Common myeloid progenitor, CD34-positive (primary cell): Measurements from ENCODE around the gene KCNN1.

Source experiments
- CTCF ChIA-PET: fragments of 350-600 bp; sonication (Branson Sonifier 250); formaldehyde crosslinking; loops from one replicate; lab custom pipeline; 2021; ENCODE audit warnings: antibody characterized with exemption; lab: Charles Lee
- POLR2A ChIA-PET: fragments of 350-600 bp; sonication (Branson Sonifier 250); formaldehyde crosslinking; loops from one replicate; lab custom pipeline; 2021; ENCODE audit warnings: antibody characterized with exemption; lab: Charles Lee
- DNase-seq, 3 donors: peaks; one replicate each; pipeline versions ENCODE4 v3.0.0 to v3.0.0-alpha.2; 2013
- H3K27ac ChIP-seq, 2 experiments: 1 replicate in 1 of 2; 2 replicates in 1 of 2; pipeline ENCODE4 v1.7.0; 2013; ENCODE audit warnings: inconsistent platforms in 2 of 2, low read length in 2 of 2, mild to moderate bottlenecking in 2 of 2, low read depth in 1 of 2, moderate library complexity in 1 of 2; ENCODE audit not compliant: severe bottlenecking in 2 of 2, insufficient read depth in 1 of 2, poor library complexity in 1 of 2
- H3K27me3 ChIP-seq, 5 experiments: replicated peaks in 2 of 5; 1 replicate in 3 of 5; 2 replicates in 2 of 5; pipeline versions ENCODE4 v1.6.1 to v1.7.0; 2013; ENCODE audit warnings: low read length in 4 of 5, mild to moderate bottlenecking in 2 of 5, moderate library complexity in 2 of 5, inconsistent platforms in 1 of 5; ENCODE audit not compliant: insufficient read depth in 5 of 5, control insufficient read depth in 4 of 5
- H3K36me3 ChIP-seq, 4 experiments: 1 replicate in 2 of 4; 2 replicates in 2 of 4; pipeline versions ENCODE4 v1.6.1 to v1.7.0; 2013; ENCODE audit warnings: low read length in 3 of 4, control low read depth in 1 of 4, mild to moderate bottlenecking in 1 of 4; ENCODE audit not compliant: control insufficient read depth in 4 of 4, insufficient read depth in 4 of 4
- H3K4me1 ChIP-seq, 4 experiments: 1 replicate in 3 of 4; 2 replicates in 1 of 4; pipeline versions ENCODE4 v1.6.1 to v1.7.1; 2013; ENCODE audit warnings: low read length in 3 of 4, mild to moderate bottlenecking in 3 of 4, control low read depth in 1 of 4, inconsistent platforms in 1 of 4, moderate library complexity in 1 of 4; ENCODE audit not compliant: control insufficient read depth in 4 of 4, insufficient read depth in 4 of 4; ENCODE audit errors: control extremely low read depth in 1 of 4
- H3K4me3 ChIP-seq, 7 experiments: 1 replicate in 4 of 7; 2 replicates in 3 of 7; pipeline versions ENCODE4 v1.5.1 to v1.7.0; 2013; ENCODE audit warnings: mild to moderate bottlenecking in 7 of 7, low read length in 6 of 7, moderate library complexity in 6 of 7, inconsistent platforms in 2 of 7, low read depth in 2 of 7, control low read depth in 1 of 7; ENCODE audit not compliant: insufficient read depth in 4 of 7, control insufficient read depth in 1 of 7; ENCODE audit errors: extremely low read depth in 1 of 7
- H3K9me3 ChIP-seq, 5 experiments: 1 replicate in 4 of 5; 2 replicates in 1 of 5; pipeline versions ENCODE4 v1.6.1 to v1.7.1; 2013; ENCODE audit warnings: low read length in 4 of 5, mild to moderate bottlenecking in 2 of 5, inconsistent platforms in 1 of 5, low read depth in 1 of 5, moderate library complexity in 1 of 5; ENCODE audit not compliant: control insufficient read depth in 4 of 5, insufficient read depth in 2 of 5; ENCODE audit errors: control extremely low read depth in 1 of 5
- WGBS: methylation state at CpG from one replicate; pipeline ENCODE4 v1.1.5; 2013; ENCODE audit not compliant: insufficient coverage; 5-methylcytosine and 5-hydroxymethylcytosine counted together

The KCNN1 gene

GRCh38 chr19:18043676-18044075 is 76.8 kb downstream of the KCNN1 start:
- WGBS = 93% methylated on average over 3 of the region's 3 CpGs
- Histone ChIP-seq H3K27me3 (no peaks in the 10 kb centered on the region), H3K4me3 (no peak overlapping the region), H3K9me3 (peaks cover 0 to 2% (median 0%) of the 10 kb centered on the region in 5 experiments), H3K4me1 (peaks cover 0 to 29% (median 20%) of the 10 kb centered on the region in 4 experiments), H3K27ac (no peak overlapping the region), H3K36me3 (no peaks in the 10 kb centered on the region)
- ChIA-PET POLR2A (interaction anchor here (1.9 kb wide), 1 partner anchor 20 kb away, joined by 10 read pairs; no protein-coding TSS in a partner anchor), CTCF (interaction anchor here (1.2 to 3.6 kb wide), 4 partner anchors 9 to 26 kb away, joined by 3 to 19 read pairs (median 5); no protein-coding TSS in a partner anchor)
- DNase-seq = no peak

GRCh38 chr19:18044825-18045304 is 78.0 kb downstream of the KCNN1 start:
- POLR2A ChIA-PET = interaction anchor here (1.2 to 2.2 kb wide), 6 partner anchors 10 to 44 kb away, joined by 3 to 10 read pairs (median 6); partner anchors contain the start of gene ARRDC2
- H3K36me3 ChIP-seq = no peaks in the 10 kb centered on the region
- H3K4me3 ChIP-seq = peak overlapping the region in 6 of 7 experiments; percentile 15 to 71 (median 59)
- peaks cover 0 to 2% (median 0%) of the 10 kb centered on the region in 5 experiments for H3K9me3 ChIP-seq
- no peaks in the 10 kb centered on the region for H3K27me3 ChIP-seq
- DNase-seq = peak; percentile 80 to 96 (median 95)
- H3K27ac ChIP-seq = peak overlapping the region in 1 of 2 experiments; percentile 27
- H3K4me1 ChIP-seq = peaks cover 0 to 40% (median 19%) of the 10 kb centered on the region in 4 experiments
- CTCF ChIA-PET = interaction anchor here (0.7 to 3.6 kb wide), 12 partner anchors 10 to 196 kb away, joined by 3 to 19 read pairs (median 4); partner anchors contain the start of gene ARRDC2
- WGBS = 10% methylated on average over 6 of the region's 12 CpGs

- Histone ChIP-seq H3K4me3 (peak overlapping the region in 5 of 7 experiments; percentile 42 to 71 (median 60)), H3K27ac (peak overlapping the region in 1 of 2 experiments; percentile 27), H3K27me3 (no peaks in the 10 kb centered on the region), H3K4me1 (peaks cover 0 to 40% (median 19%) of the 10 kb centered on the region in 4 experiments), H3K36me3 (no peaks in the 10 kb centered on the region), H3K9me3 (peaks cover 0 to 2% (median 0%) of the 10 kb centered on the region in 5 experiments)
- 88% methylated on average over 4 of the region's 7 CpGs for WGBS
- POLR2A ChIA-PET = interaction anchor here (1.2 to 2.2 kb wide), 6 partner anchors 11 to 45 kb away, joined by 3 to 10 read pairs (median 6); partner anchors contain the start of gene ARRDC2
- DNase-seq = no peak
- CTCF ChIA-PET = interaction anchor here (0.8 to 3.6 kb wide), 9 partner anchors 11 to 43 kb away, joined by 3 to 19 read pairs (median 5); partner anchors contain the start of gene ARRDC2
These were observed 78.6 kb downstream of the KCNN1 start for GRCh38 chr19:18045307-18046050.

- CTCF ChIA-PET = interaction anchor here (1.4 to 2.3 kb wide), 4 partner anchors 16 to 43 kb away, joined by 3 to 11 read pairs (median 6); partner anchors contain the start of gene ARRDC2
These were observed 79.3 kb downstream of the KCNN1 start for GRCh38 chr19:18046059-18046718.

GRCh38 chr19:18049385-18049784 is 82.5 kb downstream of the KCNN1 start:
- Histone ChIP-seq H3K27me3 (no peaks in the 10 kb centered on the region), H3K9me3 (no peaks in the 10 kb centered on the region), H3K27ac (no peak overlapping the region), H3K4me1 (peaks cover 0 to 39% (median 22%) of the 10 kb centered on the region in 4 experiments), H3K36me3 (no peaks in the 10 kb centered on the region), H3K4me3 (no peak overlapping the region)
- DNase-seq = peak in 1 of 3 donors; percentile 25
- WGBS = 91% methylated on average over 2 of the region's 10 CpGs
- CTCF ChIA-PET = interaction anchor here (1.3 kb wide), 2 partner anchors 8 to 10 kb away, joined by 3 to 4 read pairs; no protein-coding TSS in a partner anchor
- POLR2A ChIA-PET = interaction anchor here (0.9 kb wide), 1 partner anchor 26 kb away, joined by 3 read pairs; no protein-coding TSS in a partner anchor

More at GRCh38 chr19:18046059-18046718, 79.3 kb downstream of the KCNN1 start:
- Histone ChIP-seq H3K27me3 (no peaks in the 10 kb centered on the region), H3K27ac (no peak overlapping the region), H3K4me1 (peaks cover 0 to 42% (median 21%) of the 10 kb centered on the region in 4 experiments), H3K36me3 (no peaks in the 10 kb centered on the region), H3K4me3 (no peak overlapping the region), H3K9me3 (no peaks in the 10 kb centered on the region)
- POLR2A ChIA-PET = interaction anchor here (0.6 to 2.2 kb wide), 2 partner anchors 12 to 45 kb away, joined by 5 to 9 read pairs; no protein-coding TSS in a partner anchor
- DNase-seq = peak in 1 of 3 donors; percentile 24
- 89% methylated on average over 12 of the region's 14 CpGs for WGBS
